Ectodermal cell (in vitro differentiated cells): Measurements from ENCODE around the gene CCR5AS.
"Not testable (repeated sequence)": the region's sequence is repeated elsewhere in the genome, so short reads cannot be mapped to it uniquely, and the experiment has no call there.

Source experiments
- H3K27ac ChIP-seq: 2 replicates; pipeline ENCODE4 v1.7.0; 2013; ENCODE audit warnings: mild to moderate bottlenecking, low read depth, low read length; ENCODE audit not compliant: insufficient read depth, poor library complexity, severe bottlenecking
- H3K27me3 ChIP-seq: 2 replicates; pipeline ENCODE4 v1.7.0; 2013; ENCODE audit warnings: mild to moderate bottlenecking, low read length; ENCODE audit not compliant: insufficient read depth, control insufficient read depth, poor library complexity, severe bottlenecking
- H3K36me3 ChIP-seq: one replicate; pipeline ENCODE4 v1.7.0; 2013; ENCODE audit warnings: low read length; ENCODE audit not compliant: control insufficient read depth, insufficient read depth
- H3K4me1 ChIP-seq: one replicate; pipeline ENCODE4 v1.7.0; 2013; ENCODE audit warnings: low read length; ENCODE audit not compliant: control insufficient read depth, insufficient read depth
- H3K4me3 ChIP-seq: 2 replicates; pipeline ENCODE4 v1.7.0; 2013; ENCODE audit warnings: low read depth, low read length, control low read depth; ENCODE audit not compliant: insufficient read depth
- H3K9me3 ChIP-seq: 2 replicates; pipeline ENCODE4 v1.7.0; 2013; ENCODE audit warnings: mild to moderate bottlenecking, low read length, moderate library complexity; ENCODE audit not compliant: control insufficient read depth
- WGBS, 2 experiments: methylation state at CpG; one replicate each; pipeline ENCODE4 v1.1.7; 2013; ENCODE audit warnings: missing lambda C conversion rate in 2 of 2; 5-methylcytosine and 5-hydroxymethylcytosine counted together

CCR5AS gene

DNA sequence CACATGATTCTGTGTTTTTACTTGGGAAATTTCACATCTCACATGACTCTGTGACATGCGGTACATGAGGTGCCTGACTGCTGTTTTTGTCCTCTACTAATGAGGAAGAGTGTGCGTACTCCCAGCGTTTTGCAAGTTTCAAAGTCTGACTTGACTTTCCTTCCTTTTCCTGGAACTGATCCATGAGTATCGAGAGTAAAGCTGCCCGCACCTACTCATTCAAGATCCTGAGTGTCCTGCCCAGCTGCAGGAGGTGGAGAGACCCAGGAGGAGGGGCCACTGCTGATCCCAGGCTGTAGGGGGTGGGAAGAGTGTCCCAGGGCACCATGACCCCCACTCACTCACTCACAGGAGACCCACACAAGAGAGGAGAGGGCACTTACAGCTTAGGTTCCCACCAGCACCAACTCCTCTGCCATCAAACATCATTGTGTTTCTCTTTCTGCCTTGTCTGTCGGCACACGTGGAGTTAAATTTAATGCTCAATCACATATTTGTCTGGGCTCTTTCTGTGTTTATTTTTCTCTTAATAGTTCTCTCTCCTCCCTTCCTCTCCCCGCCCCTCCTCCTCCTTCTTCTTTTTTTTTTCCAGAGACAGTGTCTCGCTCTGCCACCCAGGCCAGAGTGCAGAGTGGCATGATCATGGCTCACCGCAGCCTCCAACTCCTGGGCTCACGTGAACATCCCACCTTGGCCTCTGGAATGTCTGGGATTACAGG, 1.4 kb downstream of the CCR5AS start:
- Histone ChIP-seq H3K27ac (no peak overlapping the region), H3K27me3 (no peaks in the 10 kb centered on the region), H3K4me3 (no peak overlapping the region), H3K4me1 (no peaks in the 10 kb centered on the region), H3K9me3 (no peaks in the 10 kb centered on the region), H3K36me3 (no peaks in the 10 kb centered on the region)
- WGBS, 2 experiments = 89 to 91% methylated on average over 11 of the region's 11 CpGs

DNA sequence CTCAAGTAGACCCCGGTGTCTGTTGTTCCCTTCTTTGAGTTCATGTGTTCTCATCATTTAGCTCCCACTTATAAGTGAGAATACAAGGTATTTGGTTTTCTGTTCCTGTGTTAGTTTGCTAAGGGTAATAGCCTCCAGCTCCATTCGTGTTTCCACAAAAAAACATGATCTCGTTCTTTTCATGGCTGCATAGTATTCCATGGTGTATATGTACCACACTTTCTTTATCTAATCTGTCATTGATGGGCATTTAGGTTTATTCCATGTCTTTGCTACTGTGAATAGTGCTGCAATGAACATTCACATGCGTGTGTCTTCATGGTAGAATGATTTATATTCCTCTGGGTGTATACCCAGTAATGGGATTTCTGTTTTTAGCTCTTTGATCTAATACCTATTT, 4.0 kb downstream of the CCR5AS start:
- 89 to 98% methylated on average over 4 of the region's 4 CpGs for WGBS, 2 experiments
- not testable (repeated sequence) for H3K9me3 ChIP-seq, H3K27me3 ChIP-seq, H3K4me1 ChIP-seq, H3K27ac ChIP-seq, H3K4me3 ChIP-seq, H3K36me3 ChIP-seq

DNA sequence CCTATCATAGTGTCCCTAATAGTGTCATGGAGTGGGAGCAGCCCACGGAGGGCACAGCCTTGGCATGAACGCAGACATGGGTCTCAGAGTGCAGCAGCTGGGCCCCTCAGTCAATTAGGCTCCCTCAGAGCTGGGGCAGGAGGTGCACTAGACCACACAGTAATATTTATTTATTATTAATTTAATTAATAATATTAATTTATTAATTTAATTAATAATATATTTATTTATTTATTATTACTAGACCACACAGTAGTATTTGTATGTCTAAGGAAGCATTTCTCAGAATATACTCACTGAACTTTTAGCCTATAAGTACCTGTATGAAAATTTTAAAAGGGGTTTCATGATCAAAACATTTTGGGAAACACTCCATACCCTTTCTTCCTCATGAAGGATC, 5.3 kb downstream of the CCR5AS start:
- Histone ChIP-seq H3K36me3 (no peaks in the 10 kb centered on the region), H3K27ac (no peak overlapping the region), H3K27me3 (no peaks in the 10 kb centered on the region), H3K4me3 (no peak overlapping the region), H3K9me3 (no peaks in the 10 kb centered on the region), H3K4me1 (no peaks in the 10 kb centered on the region)
- whole genome bisulfite sequencing, 2 experiments = 93 to 100% methylated on average over 2 of the region's 2 CpGs

DNA sequence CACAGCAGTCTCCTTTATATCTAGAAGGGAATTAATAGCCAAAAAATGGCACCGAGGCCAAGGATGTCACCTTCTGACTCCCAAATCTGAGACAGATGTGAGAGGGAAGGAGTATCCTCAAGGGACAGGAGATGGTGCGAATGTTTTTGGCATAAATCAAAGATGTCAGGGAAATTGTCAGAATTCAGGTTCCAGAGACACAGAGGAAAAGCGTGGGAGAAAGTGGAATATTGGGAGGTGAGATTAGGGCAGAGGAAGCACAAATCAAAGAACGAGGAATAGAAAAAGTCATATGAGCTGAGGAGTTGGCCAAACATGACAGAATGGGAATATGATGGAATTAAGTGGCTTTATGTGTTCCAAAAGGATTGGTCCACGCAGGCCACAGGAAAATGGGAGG, 6.0 kb downstream of the CCR5AS start:
- Histone ChIP-seq H3K36me3 (no peaks in the 10 kb centered on the region), H3K9me3 (no peaks in the 10 kb centered on the region), H3K27me3 (no peaks in the 10 kb centered on the region), H3K27ac (no peak overlapping the region), H3K4me1 (no peaks in the 10 kb centered on the region), H3K4me3 (no peak overlapping the region)
- WGBS, 2 experiments = 92 to 93% methylated on average over 5 of the region's 5 CpGs

DNA sequence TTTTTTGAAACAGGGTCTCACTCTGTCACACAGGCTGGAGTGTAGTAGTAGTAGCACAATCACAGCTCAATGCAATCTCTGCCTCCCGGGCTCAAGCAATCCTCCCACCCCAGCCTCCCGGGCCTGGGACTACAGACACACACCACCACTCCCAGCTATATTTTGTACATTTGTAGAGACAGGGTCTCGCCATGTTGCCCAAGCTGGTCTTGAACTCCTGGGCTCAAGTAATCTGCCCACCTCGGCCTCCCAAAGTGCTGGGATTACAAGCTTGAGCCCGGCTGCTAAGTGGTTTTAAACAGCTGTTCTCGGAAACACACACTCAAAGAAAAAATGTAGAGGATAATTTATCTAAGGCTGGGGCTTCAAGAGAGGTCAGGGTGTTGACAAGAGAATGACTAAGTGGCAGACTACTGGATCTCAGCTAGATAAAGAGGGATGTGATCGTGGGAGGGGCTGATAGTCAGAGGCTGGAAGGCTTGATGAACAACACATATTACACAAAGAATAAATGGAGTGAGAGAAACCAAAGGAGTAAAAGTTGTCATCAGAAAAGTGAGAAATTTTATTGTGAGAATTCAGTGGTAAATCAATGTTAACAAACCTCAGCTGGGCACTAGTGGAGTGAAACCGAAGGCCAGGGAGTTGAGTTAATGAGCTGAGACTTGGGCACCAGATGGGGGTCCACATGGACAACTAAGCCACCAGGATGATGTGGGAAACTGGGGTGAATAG, 6.7 kb downstream of the CCR5AS start:
- H3K27ac ChIP-seq = no peak overlapping the region
- no peaks in the 10 kb centered on the region for H3K9me3 ChIP-seq
- H3K27me3 ChIP-seq = no peaks in the 10 kb centered on the region
- WGBS, 2 experiments = 87% methylated on average over 8 of the region's 8 CpGs
- H3K36me3 ChIP-seq = no peaks in the 10 kb centered on the region
- no peaks in the 10 kb centered on the region for H3K4me1 ChIP-seq
- no peak overlapping the region for H3K4me3 ChIP-seq

DNA sequence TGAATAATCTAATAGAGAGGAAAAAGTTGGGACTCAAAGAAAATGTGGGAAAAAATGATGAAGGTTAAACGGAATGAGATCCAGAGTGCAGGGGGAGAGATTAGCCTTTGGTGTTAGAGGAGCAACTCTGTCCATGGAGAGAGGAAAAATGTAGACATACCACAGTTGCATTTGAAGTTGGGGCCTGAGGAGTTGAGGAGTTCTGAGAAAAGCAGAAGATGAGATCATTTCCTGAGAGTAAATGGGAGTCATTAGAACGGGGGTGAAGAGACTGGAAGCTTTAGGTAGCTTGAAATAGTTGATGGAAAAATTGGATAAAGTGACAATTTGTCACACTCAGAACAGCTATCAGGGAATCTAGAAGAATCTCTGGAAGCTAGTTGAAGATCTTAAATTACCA, 7.3 kb downstream of the CCR5AS start:
- Histone ChIP-seq H3K27me3 (no peaks in the 10 kb centered on the region), H3K4me3 (no peak overlapping the region), H3K9me3 (no peaks in the 10 kb centered on the region), H3K4me1 (no peaks in the 10 kb centered on the region), H3K27ac (no peak overlapping the region), H3K36me3 (no peaks in the 10 kb centered on the region)
- WGBS, 2 experiments = 81 to 88% methylated on average over 2 of the region's 2 CpGs

DNA sequence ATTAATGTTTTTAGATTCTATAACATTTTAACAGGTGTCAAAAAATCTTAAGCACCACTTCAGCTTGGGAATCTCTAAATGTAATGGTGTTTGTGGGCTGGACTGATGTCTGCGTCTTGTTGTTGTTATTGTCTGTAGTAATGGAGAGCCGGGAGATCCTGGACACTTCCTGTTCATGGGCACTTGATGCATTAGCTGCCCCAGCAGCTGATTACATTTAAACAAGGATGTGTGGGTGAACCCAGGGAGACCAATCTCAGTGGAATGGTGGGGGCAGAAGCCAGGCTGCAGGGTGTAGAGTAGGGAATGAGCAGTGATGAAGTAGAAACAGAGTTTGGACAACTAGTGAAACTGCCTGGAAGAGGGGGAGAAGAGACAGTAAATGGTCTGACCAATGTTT, 7.8 kb downstream of the CCR5AS start:
- Histone ChIP-seq H3K4me3 (no peak overlapping the region), H3K27ac (no peak overlapping the region), H3K36me3 (no peaks in the 10 kb centered on the region), H3K27me3 (no peaks in the 10 kb centered on the region), H3K4me1 (no peaks in the 10 kb centered on the region), H3K9me3 (no peaks in the 10 kb centered on the region)
- 94 to 95% methylated on average over 2 of the region's 2 CpGs for WGBS, 2 experiments

DNA sequence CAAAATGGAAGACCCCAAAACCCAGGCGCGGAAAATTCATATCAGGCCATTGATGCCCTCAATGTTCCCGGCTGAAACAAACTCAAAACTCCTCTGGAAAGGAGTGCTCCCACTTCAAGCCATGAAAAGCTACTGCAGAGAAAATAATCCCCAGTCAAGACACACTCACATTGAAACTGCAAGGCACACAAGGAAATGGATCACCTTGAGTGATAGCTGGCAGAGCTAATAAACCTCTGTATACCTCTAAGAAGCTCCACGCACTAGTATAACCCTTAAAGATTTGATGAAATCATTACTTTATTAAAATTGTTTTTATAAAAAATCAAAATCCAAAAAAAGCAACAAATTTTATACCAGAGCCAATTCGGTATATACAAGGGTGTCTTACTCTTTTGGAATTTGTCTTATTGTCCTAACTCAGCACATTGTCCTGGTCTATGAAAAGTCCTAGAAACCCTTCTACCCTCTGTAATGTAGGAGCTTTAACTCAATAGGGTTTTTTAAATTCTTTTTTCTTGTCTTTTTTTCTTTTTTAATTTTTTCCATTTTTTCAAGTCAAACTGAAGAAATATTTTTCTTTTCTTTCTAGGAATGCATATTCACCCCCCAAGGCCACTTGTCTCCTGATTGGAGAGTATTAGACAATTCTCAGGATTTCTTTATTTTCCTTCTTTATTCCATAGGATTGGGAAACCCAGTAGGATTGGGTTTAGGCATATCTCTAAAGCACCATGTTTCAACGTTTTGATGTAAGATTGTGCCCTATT, 8.5 kb downstream of the CCR5AS start:
- Histone ChIP-seq H3K27me3 (no peaks in the 10 kb centered on the region), H3K27ac (no peak overlapping the region), H3K36me3 (no peaks in the 10 kb centered on the region), H3K4me3 (no peak overlapping the region), H3K9me3 (no peaks in the 10 kb centered on the region), H3K4me1 (no peaks in the 10 kb centered on the region)
- WGBS, 2 experiments = 85 to 98% methylated on average over 6 of the region's 6 CpGs

DNA sequence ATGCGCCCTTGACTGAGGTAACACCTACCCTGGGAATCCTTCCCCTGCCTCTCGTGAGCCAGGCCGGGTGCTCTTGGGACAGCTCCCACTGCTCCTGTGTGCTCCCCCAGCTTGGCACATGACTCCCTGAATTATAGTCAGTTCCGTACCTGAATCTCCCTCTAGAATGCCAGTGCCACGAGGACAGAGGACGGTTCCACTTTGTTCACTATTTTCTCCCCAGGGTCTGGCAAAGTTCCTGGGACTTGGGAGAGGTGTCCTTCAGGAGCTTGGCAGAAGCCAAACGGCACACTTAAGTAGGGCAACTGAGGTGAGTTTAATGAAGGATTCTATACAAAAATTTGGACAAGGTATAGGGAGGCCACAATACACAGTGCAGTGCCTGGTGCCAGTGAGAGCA, 9.8 kb downstream of the CCR5AS start:
- no peaks in the 10 kb centered on the region for H3K27me3 ChIP-seq
- no peaks in the 10 kb centered on the region for H3K36me3 ChIP-seq
- WGBS, 2 experiments = 92 to 94% methylated on average over 7 of the region's 7 CpGs
- no peaks in the 10 kb centered on the region for H3K9me3 ChIP-seq
- H3K27ac ChIP-seq = no peak overlapping the region
- H3K4me3 ChIP-seq = no peak overlapping the region
- H3K4me1 ChIP-seq = no peaks in the 10 kb centered on the region

DNA sequence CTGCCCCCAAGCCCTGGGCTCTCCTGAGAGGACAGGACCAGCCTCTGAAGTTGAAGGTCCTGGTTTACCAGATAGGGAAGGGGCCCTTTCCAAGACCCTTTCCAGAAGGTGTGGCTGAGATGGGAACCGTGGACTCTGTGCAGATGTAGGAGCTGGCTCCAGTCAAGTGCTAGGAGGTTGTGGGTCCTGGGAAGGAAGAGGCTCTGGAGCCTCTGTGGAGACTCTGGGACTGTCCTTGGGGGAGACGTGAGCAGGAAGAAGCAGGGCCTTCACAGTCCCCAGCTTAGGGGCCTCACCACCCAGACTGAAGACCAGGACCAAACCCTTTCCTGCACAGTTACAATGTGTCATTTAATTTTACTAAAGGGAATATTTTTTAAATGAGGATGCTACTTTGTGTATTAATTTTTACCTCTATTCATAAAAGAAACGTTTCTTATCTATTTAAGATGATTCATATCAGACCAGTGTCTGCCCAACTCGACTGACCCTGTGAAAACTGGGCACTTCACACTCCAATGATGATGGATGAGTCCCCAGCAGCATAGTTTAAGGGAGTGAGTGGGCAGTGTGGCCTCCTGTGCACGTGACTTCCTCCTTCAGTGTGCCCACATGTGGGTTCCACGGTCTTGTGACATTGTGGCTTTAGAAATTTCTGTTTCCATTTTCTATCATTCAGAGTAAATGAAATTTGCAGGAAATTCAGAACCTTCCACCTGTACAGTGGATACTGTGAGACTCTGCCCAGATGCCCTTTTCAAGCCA, 10.9 kb downstream of the CCR5AS start:
- H3K27ac ChIP-seq = no peak overlapping the region
- H3K4me3 ChIP-seq = no peak overlapping the region
- 90 to 92% methylated on average over 5 to 6 of the region's 6 CpGs for WGBS, 2 experiments
- H3K4me1 ChIP-seq = no peaks in the 10 kb centered on the region
- H3K27me3 ChIP-seq = no peaks in the 10 kb centered on the region
- H3K9me3 ChIP-seq = no peaks in the 10 kb centered on the region
- no peaks in the 10 kb centered on the region for H3K36me3 ChIP-seq
